Frontal cortex (tissue), 4 donors: Measurements from ENCODE around the gene BGLAP. TPM values are rescaled to one million over a fixed set of nuclear protein-coding genes. Genes with fewer than 3 reads are reported as not detected.
"Not testable (repeated sequence)": the region's sequence is repeated elsewhere in the genome, so short reads cannot be mapped to it uniquely, and the experiment has no call there.

ENCODE experiments used
- DNase-seq, 2 donors: peaks; one replicate each; pipeline ENCODE4 v3.0.0; 2012; ENCODE audit warnings: low spot score in 2 of 2
- FAIRE-seq: peaks from 2 replicates; lab custom pipeline; 2012; peaks lifted over from hg19 to GRCh38; lab: Jason Lieb, UNC
- total RNA-seq: library from RNA; depleted of rRNA; stranded (reverse); fragments of >200 nt; gene quantifications from one replicate; pipeline ENCODE4 v1.2.3, GENCODE V29; 2014
- donor health status: control.
- donor health status: control.
- donor health status: control.

Gene BGLAP
- not detected for total RNA-seq

DNA sequence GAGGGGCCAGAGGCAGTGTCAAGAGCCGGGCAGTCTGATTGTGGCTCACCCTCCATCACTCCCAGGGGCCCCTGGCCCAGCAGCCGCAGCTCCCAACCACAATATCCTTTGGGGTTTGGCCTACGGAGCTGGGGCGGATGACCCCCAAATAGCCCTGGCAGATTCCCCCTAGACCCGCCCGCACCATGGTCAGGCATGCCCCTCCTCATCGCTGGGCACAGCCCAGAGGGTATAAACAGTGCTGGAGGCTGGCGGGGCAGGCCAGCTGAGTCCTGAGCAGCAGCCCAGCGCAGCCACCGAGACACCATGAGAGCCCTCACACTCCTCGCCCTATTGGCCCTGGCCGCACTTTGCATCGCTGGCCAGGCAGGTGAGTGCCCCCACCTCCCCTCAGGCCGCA lies at the start of gene BGLAP:
TSS of gene BGLAP (plus strand) at position 259 of the 400 bp plus-strand sequence. CDS start at position 307, 48 bp downstream.
- DNase-seq (no peak), FAIRE-seq (no peak)

DNA sequence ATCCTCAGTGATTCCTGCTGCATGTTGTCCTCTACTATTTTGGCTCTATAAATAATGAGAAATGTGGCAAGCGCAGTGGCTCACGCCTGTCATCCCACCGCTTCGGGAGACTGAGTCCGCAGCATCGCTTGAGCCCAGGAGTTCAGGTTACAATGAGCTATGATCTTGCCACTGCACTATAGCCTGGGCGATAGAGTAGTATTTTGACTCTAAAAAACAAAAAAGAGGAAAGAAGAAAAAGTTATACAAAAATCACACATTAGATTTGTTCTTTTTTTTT lies 48.8 kb upstream of the BGLAP start:
- no peak for FAIRE-seq
- DNase-seq, result no peak

DNA sequence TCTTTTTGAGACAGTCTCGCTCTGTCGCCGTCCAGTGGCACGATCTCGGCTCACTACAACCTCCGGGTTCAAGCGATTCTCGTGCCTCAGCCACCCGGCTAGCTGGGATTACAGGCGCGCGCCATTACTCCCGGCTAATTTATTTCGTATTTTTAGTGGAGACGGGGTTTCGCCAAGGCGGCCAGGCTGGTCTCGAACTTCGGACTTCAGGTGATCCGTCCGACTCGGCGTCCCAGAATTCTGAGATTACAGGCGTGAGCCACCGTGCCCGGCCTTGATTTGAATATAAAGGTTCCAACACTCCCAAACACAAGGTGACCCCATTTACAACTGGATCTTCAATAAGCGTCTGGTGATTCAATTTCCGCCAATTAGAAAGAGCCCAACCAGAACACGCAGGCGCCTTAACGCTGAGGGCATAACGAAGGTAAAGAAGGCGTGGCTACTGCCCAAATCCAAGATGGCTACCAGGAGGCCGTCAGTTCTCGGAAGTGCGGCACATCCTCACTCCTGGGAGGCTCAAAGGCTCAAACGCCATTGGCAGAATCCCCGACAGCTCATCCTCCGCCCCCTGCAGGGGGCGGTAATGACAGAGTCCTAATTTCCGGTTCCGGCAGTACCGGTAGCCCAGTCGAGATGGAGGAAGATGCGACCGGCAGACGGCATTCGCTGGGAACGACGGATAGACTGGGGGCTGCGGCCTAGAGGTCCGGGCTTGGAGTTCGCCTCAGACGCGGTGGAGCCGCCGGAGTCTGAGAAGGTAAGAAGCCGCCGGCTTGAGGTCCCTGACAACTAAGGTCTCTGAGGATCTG lies 48.3 kb upstream of the BGLAP start, which contains the start of gene SLC25A44:
TSS of gene SLC25A44 (plus strand) at position 617 of the 812 bp plus-strand sequence. CDS start 5,744 bp downstream, outside the sequence.
- peak; percentile 96 for FAIRE-seq
- peak; percentile 78 to 90 for DNase-seq

DNA sequence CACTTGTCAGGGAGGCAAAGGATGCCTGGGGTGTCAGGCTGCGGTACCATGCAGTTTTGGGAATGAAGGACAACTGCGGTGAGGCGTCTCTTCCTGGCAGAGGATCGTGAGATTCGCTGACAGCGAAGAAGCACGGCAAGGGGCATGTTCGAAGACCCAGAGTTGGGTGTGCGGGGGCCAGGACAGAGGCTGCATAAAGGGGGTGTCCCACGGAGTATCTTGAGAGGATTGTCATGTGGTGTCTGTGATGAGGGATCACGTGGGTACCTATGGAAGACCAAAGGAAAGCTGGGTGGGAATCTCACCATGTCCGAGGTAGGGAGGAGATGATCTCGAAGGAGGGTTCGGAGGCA lies 47.7 kb upstream of the BGLAP start:
- FAIRE-seq (no peak), DNase-seq (no peak)

DNA sequence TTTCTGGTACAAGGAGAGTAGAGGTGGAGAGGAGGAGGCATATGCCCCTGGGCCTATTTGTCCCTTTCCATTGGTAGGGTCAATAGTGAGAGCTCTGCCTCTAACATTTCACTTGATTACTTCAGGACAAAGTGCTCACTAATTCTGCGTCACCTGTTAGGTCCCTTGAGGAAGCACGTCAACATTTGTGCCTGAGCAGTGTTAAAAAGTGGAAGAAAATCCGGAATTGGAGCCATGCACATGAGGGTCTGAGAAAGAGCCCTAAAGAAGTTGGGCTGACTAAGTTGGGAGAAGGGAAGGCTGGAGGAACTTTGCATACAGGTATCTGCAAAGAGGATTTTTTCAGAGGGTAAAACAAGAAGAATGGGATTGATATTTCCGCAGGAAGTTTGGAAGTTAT lies 46.1 kb upstream of the BGLAP start:
- FAIRE-seq (no peak), DNase-seq (no peak)

DNA sequence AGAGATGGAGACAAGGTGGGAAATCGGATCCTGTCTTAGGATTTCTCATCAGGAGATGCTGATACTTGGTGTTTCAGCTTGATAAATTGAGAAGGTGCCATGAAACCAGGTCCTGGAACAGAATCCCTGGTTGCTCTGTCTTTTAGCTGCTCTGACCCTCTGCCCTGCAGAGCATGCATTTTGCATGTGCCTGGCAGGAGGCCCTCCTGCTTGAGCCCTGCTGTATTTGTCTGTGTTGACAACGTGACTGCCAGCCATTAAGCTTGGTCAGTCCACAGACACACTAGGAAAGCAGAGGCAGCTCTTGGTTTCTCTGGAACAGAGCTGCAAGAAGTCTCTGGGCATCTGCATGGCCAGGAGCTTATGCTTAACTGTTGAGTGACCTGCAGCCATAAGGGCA lies 45.5 kb upstream of the BGLAP start:
- DNase-seq (no peak), FAIRE-seq (no peak)

DNA sequence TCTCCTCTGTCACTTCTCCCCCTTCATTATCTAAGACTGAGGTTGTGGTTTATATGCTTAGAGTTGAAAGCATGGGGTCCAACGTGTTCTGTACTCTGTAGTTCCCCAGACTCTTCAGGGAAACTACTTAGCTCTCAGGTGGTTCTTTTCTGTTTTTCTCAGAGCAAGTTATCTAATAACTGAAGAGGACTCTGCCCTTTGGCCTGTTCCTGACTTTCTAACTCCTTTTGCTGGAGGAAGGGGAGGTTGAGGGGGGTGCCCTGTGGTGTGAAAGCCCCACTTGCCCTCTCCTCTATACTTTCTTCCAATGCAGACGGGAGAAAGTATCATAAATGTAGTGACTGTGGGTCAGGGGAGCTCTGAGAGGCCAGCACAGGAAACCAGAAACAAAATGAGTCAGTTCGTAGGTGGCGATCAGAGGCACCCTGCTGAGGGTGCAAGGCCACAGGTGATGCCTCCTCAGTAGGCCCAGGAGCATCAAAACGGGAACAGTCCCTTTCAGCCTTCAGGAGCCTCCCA lies 43.1 kb upstream of the BGLAP start:
- FAIRE-seq (no peak), DNase-seq (no peak)

DNA sequence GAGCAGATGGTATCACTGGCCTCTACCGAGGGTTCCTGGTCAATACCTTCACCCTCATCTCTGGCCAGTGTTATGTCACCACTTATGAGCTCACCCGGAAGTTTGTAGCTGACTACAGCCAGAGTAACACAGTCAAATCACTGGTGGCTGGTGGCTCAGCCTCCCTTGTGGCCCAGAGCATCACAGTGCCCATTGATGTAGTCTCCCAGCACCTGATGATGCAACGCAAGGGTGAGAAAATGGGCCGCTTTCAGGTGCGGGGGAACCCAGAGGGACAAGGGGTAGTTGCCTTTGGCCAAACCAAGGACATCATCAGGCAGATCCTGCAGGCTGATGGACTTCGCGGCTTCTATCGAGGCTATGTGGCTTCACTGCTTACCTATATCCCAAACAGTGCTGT lies 41.9 kb upstream of the BGLAP start:
- no peak for DNase-seq
- no peak for FAIRE-seq

DNA sequence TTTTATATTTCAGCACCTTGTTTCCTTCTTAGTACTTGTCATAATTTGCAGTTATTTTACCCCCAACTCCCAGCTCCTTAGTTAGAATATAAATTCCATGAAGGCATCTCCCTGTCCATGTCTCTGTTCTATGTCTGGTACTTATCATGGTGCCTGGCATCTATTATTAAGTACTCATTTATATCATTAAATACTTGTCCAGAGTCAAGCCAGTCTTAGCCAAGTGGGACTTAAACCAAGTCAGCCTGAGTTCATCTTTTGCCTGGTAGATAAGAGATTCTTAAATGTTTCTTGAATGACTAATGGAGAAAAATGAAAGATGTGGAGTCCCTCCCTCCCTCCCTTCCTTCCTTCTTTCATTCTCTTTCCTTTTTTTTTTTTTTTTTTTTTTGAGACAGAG lies 38.7 kb upstream of the BGLAP start:
- DNase-seq, result no peak
- FAIRE-seq, result no peak

DNA sequence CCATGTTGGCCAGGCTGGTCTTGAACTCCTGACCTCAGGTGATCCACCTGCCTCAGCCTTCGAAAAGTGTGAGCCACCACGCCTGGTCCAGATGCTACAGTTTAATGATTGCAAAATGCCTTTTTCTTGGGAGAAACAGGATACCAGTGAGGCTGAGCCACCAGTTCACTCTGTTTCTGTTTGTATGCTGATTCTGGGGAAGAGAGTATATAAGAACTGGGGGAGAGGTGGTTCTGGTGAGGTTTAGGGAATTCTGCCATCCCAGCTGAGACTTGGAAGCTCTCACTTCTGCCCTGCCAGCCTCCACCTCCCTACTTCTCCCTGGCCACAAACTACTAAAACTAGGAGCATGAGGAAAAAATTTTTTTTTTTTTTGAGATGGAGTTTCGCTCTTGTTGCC lies 37.3 kb upstream of the BGLAP start:
- FAIRE-seq (no peak), DNase-seq (no peak)

DNA sequence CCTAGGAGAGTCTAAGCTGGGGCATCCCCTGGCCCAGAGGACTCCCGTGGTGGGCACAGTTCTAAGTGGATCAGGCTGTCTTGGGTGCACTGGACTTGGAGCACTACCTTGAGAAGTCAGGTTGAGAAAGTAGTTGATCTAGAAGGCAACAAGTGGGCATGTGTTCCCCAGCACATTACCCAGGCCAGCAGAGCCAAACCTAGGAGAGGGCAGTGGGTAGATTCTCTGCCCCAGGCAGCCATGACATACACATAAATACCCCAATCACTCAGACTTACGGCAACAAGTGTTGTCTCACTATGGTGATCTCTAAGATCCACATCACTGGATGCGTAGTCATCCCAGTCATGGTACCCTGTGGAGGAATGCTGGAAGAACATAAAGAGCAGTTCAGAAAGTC lies 30.7 kb upstream of the BGLAP start:
- no peak for FAIRE-seq
- no peak for DNase-seq

DNA sequence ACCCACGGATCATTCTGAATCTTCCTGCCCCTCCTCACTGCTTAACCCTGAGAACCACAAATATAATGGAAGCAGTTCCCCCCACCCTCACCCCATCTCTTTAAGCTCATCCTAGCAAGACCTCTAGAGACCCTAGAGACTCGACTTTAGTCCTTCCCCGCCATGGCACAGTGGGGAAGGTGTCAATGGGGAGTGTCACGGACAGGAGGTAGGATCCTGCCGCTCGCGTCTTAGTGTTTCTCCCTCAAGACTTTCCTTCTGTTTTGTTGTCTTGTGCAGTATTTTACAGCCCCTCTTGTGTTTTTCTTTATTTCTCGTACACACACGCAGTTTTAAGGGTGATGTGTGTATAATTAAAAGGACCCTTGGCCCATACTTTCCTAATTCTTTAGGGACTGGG lies 29.9 kb upstream of the BGLAP start:
- DNase-seq (no peak), FAIRE-seq (no peak)

DNA sequence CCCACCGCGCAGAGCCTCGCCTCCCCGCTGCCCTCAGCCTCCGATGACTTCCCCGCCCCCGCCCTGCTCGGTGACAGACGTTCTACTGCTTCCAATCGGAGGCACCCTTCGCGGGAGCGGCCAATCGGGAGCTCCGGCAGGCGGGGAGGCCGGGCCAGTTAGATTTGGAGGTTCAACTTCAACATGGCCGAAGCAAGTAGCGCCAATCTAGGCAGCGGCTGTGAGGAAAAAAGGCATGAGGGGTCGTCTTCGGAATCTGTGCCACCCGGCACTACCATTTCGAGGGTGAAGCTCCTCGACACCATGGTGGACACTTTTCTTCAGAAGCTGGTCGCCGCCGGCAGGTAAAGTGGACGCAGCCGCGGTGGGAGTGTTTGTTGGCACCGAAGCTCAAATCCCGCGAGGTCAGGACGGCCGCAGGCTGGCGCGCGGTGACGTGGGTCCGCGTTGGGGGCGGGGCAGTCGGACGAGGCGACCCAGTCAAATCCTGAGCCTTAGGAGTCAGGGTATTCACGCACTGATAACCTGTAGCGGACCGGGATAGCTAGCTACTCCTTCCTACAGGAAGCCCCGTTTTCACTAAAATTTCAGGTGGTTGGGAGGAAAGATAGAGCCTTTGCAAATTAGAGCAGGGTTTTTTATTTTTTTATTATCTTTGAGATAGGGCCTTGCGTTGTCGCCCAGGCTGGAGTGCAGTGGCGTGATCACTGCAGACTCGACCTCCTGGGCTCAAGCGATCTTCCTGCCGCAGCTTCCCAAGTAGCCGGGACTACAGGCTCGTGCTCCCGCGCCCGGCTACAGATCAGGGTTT lies 28.9 kb upstream of the BGLAP start, which contains the start of gene PMF1:
TSS of gene PMF1 (plus strand) at position 175 of the 811 bp plus-strand sequence. CDS start at position 184, 9 bp downstream.
- FAIRE-seq, result no peak
- peak; percentile 93 to 98 for DNase-seq

DNA sequence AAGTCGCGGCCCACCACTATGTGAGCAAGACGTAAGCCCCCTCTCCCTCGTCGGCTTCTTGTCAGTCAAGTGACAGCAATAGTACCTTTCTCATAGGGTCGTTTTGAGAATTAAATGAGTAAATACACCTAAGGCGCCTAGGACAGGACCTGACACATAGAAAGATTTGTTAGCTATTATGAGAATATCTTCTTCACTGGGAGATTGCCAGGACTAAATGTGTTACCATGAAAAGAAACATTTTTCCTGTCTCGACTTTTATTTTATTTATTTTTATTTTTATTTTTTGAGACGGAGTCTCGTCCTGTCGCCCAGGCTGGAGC lies 28.4 kb upstream of the BGLAP start:
- DNase-seq (no peak), FAIRE-seq (no peak)

DNA sequence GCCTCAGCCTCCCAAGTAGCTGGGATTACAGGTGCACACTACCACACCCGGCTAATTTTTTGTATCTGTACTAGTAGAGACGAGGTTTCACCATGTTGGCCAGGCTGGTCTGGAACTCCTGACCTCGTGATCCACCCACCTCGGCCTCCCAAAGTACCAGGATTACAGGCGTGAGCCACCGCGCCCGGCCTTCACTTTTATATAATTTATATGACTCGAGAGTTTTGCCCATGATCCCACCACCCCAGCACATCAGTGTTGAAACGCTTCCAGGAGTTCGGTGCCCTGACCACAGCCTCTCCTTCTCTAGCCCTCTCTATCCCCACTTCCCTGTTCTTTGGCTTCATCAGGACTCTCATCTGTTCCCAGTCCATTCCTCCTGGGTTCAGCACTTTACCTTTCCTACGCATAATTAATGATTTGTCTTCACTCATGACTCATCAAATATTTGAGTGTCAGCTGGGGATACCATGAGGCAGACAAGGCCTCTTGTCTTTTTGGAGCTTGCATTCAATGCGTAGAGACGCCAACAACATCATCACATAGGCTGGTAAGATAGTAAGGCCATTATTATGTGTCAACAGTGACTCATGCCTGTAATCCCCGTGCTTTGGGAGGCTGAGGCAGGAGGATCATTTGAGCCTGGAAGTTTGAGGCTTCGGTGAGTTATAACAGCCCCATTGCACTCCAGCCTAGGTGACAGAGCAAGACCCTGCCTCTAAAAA lies 27.8 kb upstream of the BGLAP start:
- FAIRE-seq, result no peak
- DNase-seq, result no peak

DNA sequence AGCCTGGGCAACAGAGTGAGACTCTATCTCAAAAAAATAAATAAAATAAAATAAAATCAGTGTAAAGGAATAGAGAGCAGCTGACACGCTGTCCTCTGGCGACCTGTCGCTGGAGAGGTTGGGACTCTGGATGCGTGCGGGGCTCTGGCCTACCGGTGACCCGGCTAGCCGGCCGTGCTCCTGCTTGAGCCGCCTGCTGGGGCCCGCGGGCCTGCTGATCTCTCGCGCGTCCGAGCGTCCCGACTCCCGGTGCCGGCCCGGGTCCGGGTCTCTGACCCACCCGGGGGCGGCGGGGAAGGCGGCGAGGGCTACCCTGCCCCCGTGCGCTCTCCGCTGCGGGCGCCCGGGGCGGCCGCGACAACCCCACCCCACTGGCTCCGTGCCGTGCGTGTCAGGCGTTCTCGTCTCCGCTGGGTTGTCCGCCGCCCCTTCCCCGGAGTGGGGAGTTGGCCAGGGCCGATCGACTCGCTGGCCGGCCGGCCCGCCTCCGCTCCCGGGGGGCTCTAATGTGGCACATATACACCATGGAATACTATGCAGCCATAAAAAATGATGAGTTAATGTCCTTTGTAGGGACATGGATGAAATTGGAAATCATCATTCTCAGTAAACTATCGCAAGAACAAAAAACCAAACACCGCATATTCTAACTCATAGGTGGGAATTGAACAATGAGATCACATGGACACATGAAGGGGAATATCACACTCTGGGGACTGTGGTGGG lies 25.5 kb upstream of the BGLAP start:
- not testable (repeated sequence) for DNase-seq
- FAIRE-seq, result peak; percentile 97

DNA sequence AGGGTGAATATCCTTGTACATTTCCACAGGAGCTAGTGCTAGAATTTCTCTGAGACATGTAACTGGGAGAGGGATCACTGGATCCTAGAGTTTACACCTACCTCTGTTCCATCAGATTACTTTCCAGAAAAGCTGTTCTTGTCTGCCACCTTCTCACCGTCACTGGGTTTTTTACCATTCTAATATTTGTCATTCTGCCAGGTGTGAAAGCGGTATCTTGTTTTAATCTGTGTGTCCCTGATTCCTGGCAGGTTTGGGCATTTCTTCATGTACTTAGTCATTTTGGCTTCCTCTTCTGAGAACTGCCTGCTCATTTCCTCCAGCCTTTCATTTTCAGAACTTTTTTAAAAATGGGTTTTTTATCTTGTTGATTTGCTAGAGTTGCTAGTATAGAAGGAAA lies 24.1 kb upstream of the BGLAP start:
- FAIRE-seq, result no peak
- DNase-seq, result no peak

DNA sequence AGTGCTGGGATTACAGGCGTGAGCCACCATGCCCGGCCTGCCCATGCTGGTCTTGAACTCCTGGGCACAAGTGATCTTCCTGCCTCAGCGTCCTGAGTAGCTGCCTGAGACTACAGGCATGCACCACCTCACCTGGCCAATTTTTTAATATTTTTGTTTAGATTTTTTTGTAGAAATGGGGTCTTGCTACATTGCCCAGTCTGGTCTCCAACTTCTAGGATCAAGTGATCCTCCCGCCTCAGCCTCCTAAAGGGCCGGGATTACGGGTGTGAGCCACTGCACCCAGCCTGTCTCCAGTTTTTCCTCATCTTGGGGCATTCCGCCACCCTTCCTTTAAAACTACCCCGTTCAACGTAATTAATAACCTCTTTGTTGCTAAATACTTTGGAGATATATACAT lies 21.8 kb upstream of the BGLAP start:
- DNase-seq (no peak), FAIRE-seq (no peak)

DNA sequence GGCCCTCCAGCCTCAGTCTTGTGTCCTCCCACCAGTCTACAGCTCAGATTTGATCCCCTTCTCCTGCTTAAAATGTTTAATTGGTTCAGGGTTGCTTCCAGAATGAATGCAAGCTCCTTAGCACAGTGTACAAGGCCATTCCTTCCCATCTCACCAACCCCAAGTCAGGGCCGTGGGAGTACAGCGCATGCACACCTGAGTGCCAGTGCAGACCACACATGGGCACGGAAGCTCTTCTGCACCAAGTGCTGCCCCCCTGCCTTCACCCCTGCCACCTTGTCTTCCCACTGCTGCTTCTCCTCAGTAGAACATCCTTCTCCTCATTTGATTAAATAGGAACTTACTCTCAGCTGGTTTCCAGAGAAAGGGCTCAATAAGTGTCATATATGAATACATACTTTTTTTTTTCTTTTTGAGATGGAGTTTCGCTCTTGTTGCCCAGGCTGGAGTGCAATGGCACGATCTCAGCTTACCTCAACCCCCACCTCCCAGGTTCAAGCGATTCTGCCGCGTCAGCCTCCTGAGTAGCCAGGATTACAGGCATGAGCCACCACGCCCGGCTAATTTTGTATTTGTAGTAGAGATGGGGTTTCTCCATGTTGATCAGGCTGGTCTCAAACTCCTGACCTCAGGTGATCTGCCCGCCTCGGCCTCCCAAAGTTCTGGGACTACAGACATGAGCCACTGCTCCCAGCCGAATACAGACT lies 19.8 kb upstream of the BGLAP start:
- no peak for FAIRE-seq
- no peak for DNase-seq
